Measurements from ENCODE around the gene EPS8L2. TPM values are rescaled to one million over a fixed set of nuclear protein-coding genes. Genes with fewer than 3 reads are reported as not detected.

EPS8L2 gene
- total and polyA plus RNA-seq, 9 of the 15 experiments (the other 6 are each of a cell fraction or from before 2014, with no cell fraction given), result 0.75 to 17.0 (median 3.7) TPM

DNA sequence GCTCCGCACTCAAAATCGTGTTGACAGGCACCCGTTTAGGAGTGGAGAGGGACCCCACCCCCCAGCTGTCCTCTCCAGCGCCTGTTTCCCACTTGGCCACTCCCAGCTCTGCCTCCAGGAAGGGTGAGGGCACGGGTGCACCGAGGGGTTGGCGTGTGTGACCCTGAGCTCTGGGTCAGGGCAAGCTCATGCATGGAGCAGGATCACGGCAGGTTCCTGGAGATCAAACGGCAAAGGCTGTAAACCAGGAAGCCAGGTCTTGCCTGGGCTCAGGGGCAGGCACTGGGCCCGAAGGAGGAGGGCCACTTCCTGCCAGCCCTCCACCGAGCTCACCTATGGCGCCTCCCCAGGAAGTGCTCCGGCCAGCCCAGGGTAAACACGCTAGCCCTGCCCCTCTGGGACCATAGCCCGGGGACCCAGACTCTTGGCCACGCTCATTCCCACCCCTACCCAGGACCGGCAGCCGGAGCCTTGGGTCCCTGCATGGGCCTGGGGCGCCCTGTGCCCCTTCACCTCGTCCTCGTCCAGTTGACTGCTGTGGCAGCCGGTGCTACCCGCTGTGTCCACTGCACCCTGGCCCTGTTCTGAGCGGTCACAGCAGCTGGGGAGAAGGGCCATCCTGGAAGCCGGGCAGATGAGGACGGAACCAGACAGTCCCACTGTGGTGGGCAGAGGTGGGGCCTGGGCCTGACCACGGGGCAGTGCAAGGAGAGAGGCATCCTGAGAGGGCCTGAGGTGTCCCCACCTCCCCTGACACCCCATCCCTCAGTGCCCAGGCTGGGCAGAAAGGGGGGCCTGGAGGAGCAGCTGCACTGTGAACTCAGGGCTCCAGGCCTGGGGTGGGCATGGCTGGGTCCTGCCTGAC is 1.0 kb upstream of the EPS8L2 start (continued):
- TF ChIP-seq HMGN3 (IDR thresholded peaks at IDR 0.05; ENCODE audit: borderline replicate concordance, extremely low read depth, insufficient read length, low read depth, low read length), result peak; percentile 26
- TF ChIP-seq, protein P1, sequence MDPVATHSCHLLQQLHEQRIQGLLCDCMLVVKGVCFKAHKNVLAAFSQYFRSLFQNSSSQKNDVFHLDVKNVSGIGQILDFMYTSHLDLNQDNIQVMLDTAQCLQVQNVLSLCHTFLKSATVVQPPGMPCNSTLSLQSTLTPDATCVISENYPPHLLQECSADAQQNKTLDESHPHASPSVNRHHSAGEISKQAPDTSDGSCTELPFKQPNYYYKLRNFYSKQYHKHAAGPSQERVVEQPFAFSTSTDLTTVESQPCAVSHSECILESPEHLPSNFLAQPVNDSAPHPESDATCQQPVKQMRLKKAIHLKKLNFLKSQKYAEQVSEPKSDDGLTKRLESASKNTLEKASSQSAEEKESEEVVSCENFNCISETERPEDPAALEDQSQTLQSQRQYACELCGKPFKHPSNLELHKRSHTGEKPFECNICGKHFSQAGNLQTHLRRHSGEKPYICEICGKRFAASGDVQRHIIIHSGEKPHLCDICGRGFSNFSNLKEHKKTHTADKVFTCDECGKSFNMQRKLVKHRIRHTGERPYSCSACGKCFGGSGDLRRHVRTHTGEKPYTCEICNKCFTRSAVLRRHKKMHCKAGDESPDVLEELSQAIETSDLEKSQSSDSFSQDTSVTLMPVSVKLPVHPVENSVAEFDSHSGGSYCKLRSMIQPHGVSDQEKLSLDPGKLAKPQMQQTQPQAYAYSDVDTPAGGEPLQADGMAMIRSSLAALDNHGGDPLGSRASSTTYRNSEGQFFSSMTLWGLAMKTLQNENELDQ (CRISPR knock-in tag; IDR thresholded peaks at IDR 0.05; ENCODE audit: borderline replicate concordance), result no peak
- TF ChIP-seq, protein P2, sequence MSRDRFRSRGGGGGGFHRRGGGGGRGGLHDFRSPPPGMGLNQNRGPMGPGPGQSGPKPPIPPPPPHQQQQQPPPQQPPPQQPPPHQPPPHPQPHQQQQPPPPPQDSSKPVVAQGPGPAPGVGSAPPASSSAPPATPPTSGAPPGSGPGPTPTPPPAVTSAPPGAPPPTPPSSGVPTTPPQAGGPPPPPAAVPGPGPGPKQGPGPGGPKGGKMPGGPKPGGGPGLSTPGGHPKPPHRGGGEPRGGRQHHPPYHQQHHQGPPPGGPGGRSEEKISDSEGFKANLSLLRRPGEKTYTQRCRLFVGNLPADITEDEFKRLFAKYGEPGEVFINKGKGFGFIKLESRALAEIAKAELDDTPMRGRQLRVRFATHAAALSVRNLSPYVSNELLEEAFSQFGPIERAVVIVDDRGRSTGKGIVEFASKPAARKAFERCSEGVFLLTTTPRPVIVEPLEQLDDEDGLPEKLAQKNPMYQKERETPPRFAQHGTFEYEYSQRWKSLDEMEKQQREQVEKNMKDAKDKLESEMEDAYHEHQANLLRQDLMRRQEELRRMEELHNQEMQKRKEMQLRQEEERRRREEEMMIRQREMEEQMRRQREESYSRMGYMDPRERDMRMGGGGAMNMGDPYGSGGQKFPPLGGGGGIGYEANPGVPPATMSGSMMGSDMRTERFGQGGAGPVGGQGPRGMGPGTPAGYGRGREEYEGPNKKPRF (IDR thresholded peaks at IDR 0.05; ENCODE audit: low read depth, low read length), result no peak
